Keratinocyte (primary cell): ENCODE results near the gene UTP4. TPM values are rescaled to one million over a fixed set of nuclear protein-coding genes. Genes with fewer than 3 reads are reported as not detected.

Source experiments
- DNase-seq: peaks from one replicate; pipeline ENCODE4 v3.0.0-alpha.2; 2011; ENCODE audit warnings: low read depth, missing footprints, low spot score
- FAIRE-seq: peaks from 2 replicates; lab custom pipeline; 2011; peaks lifted over from hg19 to GRCh38; lab: Jason Lieb, UNC
- H2AFZ ChIP-seq: 2 replicates; pipeline ENCODE4 v1.6.0; 2012; ENCODE audit warnings: low read length, control low read depth, inconsistent platforms; ENCODE audit not compliant: control insufficient read depth
- H3K27ac ChIP-seq: 2 replicates; pipeline ENCODE4 v1.5.1; 2011; ENCODE audit warnings: low read length; ENCODE audit not compliant: control insufficient read depth, insufficient read depth
- H3K27me3 ChIP-seq: 3 replicates; pipeline ENCODE4 v1.6.0; 2011; ENCODE audit warnings: low read length; ENCODE audit not compliant: control insufficient read depth, insufficient read depth; ENCODE audit errors: extremely low read depth
- H3K36me3 ChIP-seq, 2 experiments: 2 replicates in 1 of 2; 3 replicates in 1 of 2; pipeline ENCODE4 v1.5.1; 2011; ENCODE audit warnings: low read length in 2 of 2, mild to moderate bottlenecking in 1 of 2; ENCODE audit not compliant: control insufficient read depth in 2 of 2, insufficient read depth in 2 of 2; ENCODE audit errors: extremely low read depth in 1 of 2
- H3K4me1 ChIP-seq: 3 replicates; pipeline ENCODE4 v1.5.1; 2011; ENCODE audit warnings: low read length; ENCODE audit not compliant: control insufficient read depth, insufficient read depth; ENCODE audit errors: extremely low read depth
- H3K4me2 ChIP-seq: 3 replicates; pipeline ENCODE4 v1.6.0; 2011; ENCODE audit warnings: low read depth, low read length; ENCODE audit not compliant: control insufficient read depth, insufficient read depth; ENCODE audit errors: extremely low read depth
- H3K4me3 ChIP-seq, 3 experiments: fragments of 200-600 bp in 1 of 3; sonication (generic) in 1 of 3; 2 replicates in 2 of 3; 3 replicates in 1 of 3; pipeline ENCODE4 v1.5.1; 2011 to 2016; ENCODE audit warnings: low read length in 3 of 3, mild to moderate bottlenecking in 3 of 3, control low read depth in 2 of 3, inconsistent platforms in 1 of 3, low read depth in 1 of 3, mixed read lengths in 1 of 3, mixed run types in 1 of 3, moderate library complexity in 1 of 3; ENCODE audit not compliant: control insufficient read depth in 2 of 3, insufficient read depth in 2 of 3; ENCODE audit errors: extremely low read depth in 1 of 3
- H3K79me2 ChIP-seq: 2 replicates; pipeline ENCODE4 v1.6.0; 2012; ENCODE audit warnings: low read length; ENCODE audit not compliant: control insufficient read depth, insufficient read depth
- H3K9ac ChIP-seq: 3 replicates; pipeline ENCODE4 v1.6.0; 2011; ENCODE audit warnings: low read length; ENCODE audit not compliant: control insufficient read depth, insufficient read depth; ENCODE audit errors: extremely low read depth
- H3K9me1 ChIP-seq: 3 replicates; pipeline ENCODE4 v1.6.0; 2011; ENCODE audit warnings: low read length; ENCODE audit not compliant: control insufficient read depth, insufficient read depth; ENCODE audit errors: extremely low read depth
- H3K9me3 ChIP-seq: 2 replicates; pipeline ENCODE4 v1.5.1; 2012; ENCODE audit warnings: low read depth, low read length; ENCODE audit not compliant: control insufficient read depth
- H4K20me1 ChIP-seq: 3 replicates; pipeline ENCODE4 v1.6.0; 2011; ENCODE audit warnings: low read length; ENCODE audit not compliant: control insufficient read depth, insufficient read depth; ENCODE audit errors: extremely low read depth
- EZH2 ChIP-seq: IDR thresholded peaks from one replicate; pipeline ENCODE4 v1.6.1; 2012; ENCODE audit warnings: inconsistent platforms, mild to moderate bottlenecking, low read length, moderate library complexity
- dilution Hi-C: fragments of 300-500 bp; cut with MboI; formaldehyde crosslinking; loops from one replicate; pipeline ENCODE4 v1.7.0; 2020; ENCODE audit warnings: low sequenced_read_pairs; ENCODE audit not compliant: extremely low pct_ligation_motif_present
- polyA plus RNA-seq, 5 experiments: library from polyadenylated mRNA; depleted of rRNA in 3 of 5; stranded (reverse) in 3 of 5; stranded (forward) in 1 of 5; unstranded in 1 of 5; fragments of >200 nt; gene quantifications; 1 replicate in 1 of 5; 2 replicates in 3 of 5; 3 replicates in 1 of 5; pipeline versions ENCODE4 v1.2.1 to v1.2.3, GENCODE V29; 2011 to 2012; ENCODE audit warnings: missing spikeins in 2 of 5, low read depth in 1 of 5, low replicate concordance in 1 of 5
- TF ChIP-seq, protein P1 (sequence below), 3 experiments: IDR thresholded peaks in 1 of 3; conservative IDR thresholded peaks in 1 of 3; optimal IDR thresholded peaks in 1 of 3; 2 replicates in 2 of 3; 3 replicates in 1 of 3; pipeline versions ENCODE3 to v1.5.1; 2011; ENCODE audit warnings: low read length in 3 of 3, mild to moderate bottlenecking in 3 of 3, moderate library complexity in 2 of 3, control low read depth in 1 of 3, inconsistent platforms in 1 of 3; ENCODE audit not compliant: insufficient read depth in 2 of 3; ENCODE audit errors: extremely low read depth in 1 of 3

Gene UTP4
- polyA plus RNA-seq, 1 donor (not counting 4 experiments of a cell fraction or from before 2014, with no cell fraction given) = 106 TPM

DNA sequence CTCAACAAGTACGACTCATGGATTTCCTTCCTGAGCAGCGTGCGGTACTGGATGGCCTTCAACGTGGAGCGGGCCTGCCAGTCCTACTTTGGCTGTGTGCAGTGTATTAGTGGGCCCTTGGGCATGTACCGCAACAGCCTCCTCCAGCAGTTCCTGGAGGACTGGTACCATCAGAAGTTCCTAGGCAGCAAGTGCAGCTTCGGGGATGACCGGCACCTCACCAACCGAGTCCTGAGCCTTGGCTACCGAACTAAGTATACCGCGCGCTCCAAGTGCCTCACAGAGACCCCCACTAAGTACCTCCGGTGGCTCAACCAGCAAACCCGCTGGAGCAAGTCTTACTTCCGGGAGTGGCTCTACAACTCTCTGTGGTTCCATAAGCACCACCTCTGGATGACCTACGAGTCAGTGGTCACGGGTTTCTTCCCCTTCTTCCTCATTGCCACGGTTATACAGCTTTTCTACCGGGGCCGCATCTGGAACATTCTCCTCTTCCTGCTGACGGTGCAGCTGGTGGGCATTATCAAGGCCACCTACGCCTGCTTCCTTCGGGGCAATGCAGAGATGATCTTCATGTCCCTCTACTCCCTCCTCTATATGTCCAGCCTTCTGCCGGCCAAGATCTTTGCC lies 18.0 kb upstream of the UTP4 start:
- Histone ChIP-seq H3K79me2 (peaks cover 46% of the 10 kb centered on the region), H3K27me3 (no peaks in the 10 kb centered on the region), H3K9me1 (peaks cover 3% of the 10 kb centered on the region), H2AFZ (no peak overlapping the region), H4K20me1 (peaks cover 43% of the 10 kb centered on the region), H3K36me3 (peaks cover 58 to 64% of the 10 kb centered on the region in 2 experiments), H3K27ac (no peak overlapping the region), H3K4me2 (no peak overlapping the region), H3K9me3 (no peaks in the 10 kb centered on the region), H3K4me1 (peaks cover 10% of the 10 kb centered on the region), H3K9ac (no peak overlapping the region), H3K4me3 (no peak overlapping the region)
- dilution Hi-C loops = no loop called here
- FAIRE-seq (no peak), DNase-seq (no peak)
- TF ChIP-seq EZH2 = no peak
- TF ChIP-seq, protein P1, sequence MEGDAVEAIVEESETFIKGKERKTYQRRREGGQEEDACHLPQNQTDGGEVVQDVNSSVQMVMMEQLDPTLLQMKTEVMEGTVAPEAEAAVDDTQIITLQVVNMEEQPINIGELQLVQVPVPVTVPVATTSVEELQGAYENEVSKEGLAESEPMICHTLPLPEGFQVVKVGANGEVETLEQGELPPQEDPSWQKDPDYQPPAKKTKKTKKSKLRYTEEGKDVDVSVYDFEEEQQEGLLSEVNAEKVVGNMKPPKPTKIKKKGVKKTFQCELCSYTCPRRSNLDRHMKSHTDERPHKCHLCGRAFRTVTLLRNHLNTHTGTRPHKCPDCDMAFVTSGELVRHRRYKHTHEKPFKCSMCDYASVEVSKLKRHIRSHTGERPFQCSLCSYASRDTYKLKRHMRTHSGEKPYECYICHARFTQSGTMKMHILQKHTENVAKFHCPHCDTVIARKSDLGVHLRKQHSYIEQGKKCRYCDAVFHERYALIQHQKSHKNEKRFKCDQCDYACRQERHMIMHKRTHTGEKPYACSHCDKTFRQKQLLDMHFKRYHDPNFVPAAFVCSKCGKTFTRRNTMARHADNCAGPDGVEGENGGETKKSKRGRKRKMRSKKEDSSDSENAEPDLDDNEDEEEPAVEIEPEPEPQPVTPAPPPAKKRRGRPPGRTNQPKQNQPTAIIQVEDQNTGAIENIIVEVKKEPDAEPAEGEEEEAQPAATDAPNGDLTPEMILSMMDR (optimal IDR thresholded peaks at IDR 0.05 in 1 of 3, IDR thresholded peaks at IDR 0.05 in 1 of 3, conservative IDR thresholded peaks at IDR 0.05 in 1 of 3; ENCODE audit: extremely low read depth in 1 of 3, insufficient read depth in 2 of 3, low read length in 3 of 3) = no peak

DNA sequence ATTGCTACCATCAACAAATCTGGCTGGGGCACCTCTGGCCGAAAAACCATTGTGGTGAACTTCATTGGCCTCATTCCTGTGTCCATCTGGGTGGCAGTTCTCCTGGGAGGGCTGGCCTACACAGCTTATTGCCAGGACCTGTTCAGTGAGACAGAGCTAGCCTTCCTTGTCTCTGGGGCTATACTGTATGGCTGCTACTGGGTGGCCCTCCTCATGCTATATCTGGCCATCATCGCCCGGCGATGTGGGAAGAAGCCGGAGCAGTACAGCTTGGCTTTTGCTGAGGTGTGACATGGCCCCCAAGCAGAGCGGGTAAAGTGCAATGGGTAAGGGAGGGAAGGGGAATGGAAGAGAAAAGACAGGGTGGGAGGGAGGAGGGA lies 17.5 kb upstream of the UTP4 start:
- TF ChIP-seq EZH2 = no peak
- TF ChIP-seq, protein P1 (optimal IDR thresholded peaks at IDR 0.05 in 1 of 3, IDR thresholded peaks at IDR 0.05 in 1 of 3, conservative IDR thresholded peaks at IDR 0.05 in 1 of 3; ENCODE audit: extremely low read depth in 1 of 3, insufficient read depth in 2 of 3, low read length in 3 of 3) = no peak
- peaks cover 43% of the 10 kb centered on the region for H4K20me1 ChIP-seq
- peaks cover 55 to 61% of the 10 kb centered on the region in 2 experiments for H3K36me3 ChIP-seq
- no peak overlapping the region for H2AFZ ChIP-seq
- H3K9ac ChIP-seq = no peak overlapping the region
- H3K79me2 ChIP-seq = peaks cover 41% of the 10 kb centered on the region
- FAIRE-seq = no peak
- H3K9me1 ChIP-seq = peaks cover 3% of the 10 kb centered on the region
- H3K4me3 ChIP-seq = no peak overlapping the region
- H3K4me2 ChIP-seq = no peak overlapping the region
- H3K27me3 ChIP-seq = no peaks in the 10 kb centered on the region
- H3K27ac ChIP-seq = no peak overlapping the region
- no peaks in the 10 kb centered on the region for H3K9me3 ChIP-seq
- H3K4me1 ChIP-seq = peaks cover 10% of the 10 kb centered on the region
- dilution Hi-C loops = no loop called here
- no peak for DNase-seq
